Measurements from ENCODE around the gene GBX1. TPM values are rescaled to one million over a fixed set of nuclear protein-coding genes. Genes with fewer than 3 reads are reported as not detected.

GBX1 gene
- total RNA-seq (not detected), polyA plus RNA-seq (not detected)

DNA sequence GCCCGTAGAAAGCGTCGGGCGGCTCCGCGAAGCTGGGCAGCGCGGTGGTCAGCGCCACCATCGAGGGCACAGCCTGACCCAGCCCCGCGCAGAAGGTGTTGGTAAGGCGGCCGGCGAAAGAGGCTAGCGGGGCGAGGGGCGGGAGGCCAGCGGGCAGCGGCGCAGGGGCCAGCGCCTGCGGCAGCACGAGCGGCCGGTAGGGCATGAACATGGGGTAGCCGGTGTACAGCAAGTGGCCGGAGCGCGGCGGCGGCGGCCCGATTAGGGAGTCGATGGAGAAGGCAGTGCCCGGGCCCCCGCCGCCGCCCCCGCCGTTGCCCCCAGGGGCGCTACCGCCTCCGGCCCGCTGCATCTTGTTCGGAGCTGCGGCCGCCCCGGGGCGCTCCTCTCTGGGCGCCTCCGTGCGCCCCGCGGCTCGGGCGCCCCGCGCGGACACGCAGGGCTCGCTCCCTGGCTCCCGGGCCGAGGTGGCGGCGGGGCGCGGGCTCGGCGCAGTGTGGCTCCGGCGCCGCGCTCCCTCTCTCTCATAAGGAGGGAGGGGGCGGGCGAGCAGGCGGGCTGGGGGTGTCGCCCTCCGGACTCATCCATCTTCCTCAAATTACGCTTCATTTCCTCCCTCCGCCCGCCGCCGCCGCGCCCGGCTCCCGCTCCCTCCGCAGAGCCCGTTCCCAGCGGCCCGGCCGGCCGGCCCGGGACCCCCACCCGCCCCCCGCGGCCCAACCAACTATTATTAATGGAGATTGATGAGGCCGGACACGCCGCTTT lies at the start of gene GBX1:
Gene GBX1, minus strand, starts transcription at position 498 of the 765 bp plus-strand sequence. Its CDS starts 146 bp downstream, at position 352.
- no peak for DNase-seq (ENCODE audit: extremely low spot score)
- peak within 1 kb of the TSS; percentile 53 for H3K4me3 ChIP-seq (ENCODE audit: low read depth, low read length)
- no peaks in the 10 kb centered on the region for H3K36me3 ChIP-seq (ENCODE audit: insufficient read depth)
- H3K27ac ChIP-seq (ENCODE audit: low read depth): no peak within 1 kb of the TSS
- H3K4me1 ChIP-seq (ENCODE audit: insufficient read depth): no peaks in the 10 kb centered on the region
- under 1% methylated on average over 101 of the region's 101 CpGs for WGBS

DNA sequence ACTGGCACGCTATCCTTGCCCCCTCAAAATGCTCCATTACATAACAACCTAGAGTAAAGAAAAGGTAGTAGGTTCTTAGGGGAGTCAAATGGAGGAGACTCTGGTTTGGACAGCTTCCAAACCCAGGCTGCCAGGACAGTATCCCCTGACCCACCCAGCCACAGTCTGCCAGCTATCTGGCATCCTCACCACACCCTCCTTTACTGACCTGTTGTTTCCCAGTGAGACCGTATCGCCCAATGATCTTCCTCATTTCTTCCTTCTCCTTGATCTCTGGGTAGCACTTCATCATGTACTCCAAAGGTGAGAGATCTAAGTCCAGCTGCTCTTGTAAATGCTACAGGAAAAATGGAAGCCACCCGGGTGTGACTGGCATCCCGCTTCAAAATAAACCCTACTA lies 47.9 kb upstream of the GBX1 start:
- 95% methylated on average over 5 of the region's 5 CpGs for WGBS
- Histone ChIP-seq H3K36me3 (ENCODE audit: insufficient read depth) (peaks cover 2% of the 10 kb centered on the region), H3K27ac (ENCODE audit: low read depth) (no peak overlapping the region), H3K4me1 (ENCODE audit: insufficient read depth) (no peaks in the 10 kb centered on the region), H3K4me3 (ENCODE audit: low read depth, low read length) (no peak overlapping the region)
- DNase-seq (ENCODE audit: extremely low spot score): no peak

GRCh38 chr7:151213826-151214225 lies 46.3 kb upstream of the GBX1 start:
- Histone ChIP-seq H3K27ac (ENCODE audit: low read depth) (no peak overlapping the region), H3K4me1 (ENCODE audit: insufficient read depth) (no peaks in the 10 kb centered on the region), H3K36me3 (ENCODE audit: insufficient read depth) (peaks cover 2% of the 10 kb centered on the region), H3K4me3 (ENCODE audit: low read depth, low read length) (no peak overlapping the region)
- WGBS: 84% methylated on average over 3 of the region's 3 CpGs
- no peak for DNase-seq (ENCODE audit: extremely low spot score)

DNA sequence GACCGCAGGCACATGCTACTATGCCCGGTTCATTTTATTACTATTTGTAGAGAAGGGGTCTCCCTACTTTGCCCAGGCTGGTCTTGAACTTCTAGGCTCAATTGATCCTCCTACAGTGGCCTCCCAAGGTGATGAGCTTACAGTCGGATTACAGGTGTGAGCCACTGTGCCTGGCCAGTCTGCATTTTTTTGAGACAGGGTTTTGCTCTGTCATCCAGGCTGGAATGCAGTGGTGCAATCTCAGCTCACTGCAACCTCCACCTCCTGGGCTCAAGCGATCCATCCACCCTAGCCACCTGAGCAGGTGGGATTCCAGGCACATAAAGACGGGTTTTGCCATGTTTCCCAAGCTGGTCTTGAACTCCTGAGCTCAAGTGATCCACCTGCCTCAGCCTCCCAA lies 45.1 kb upstream of the GBX1 start:
- Histone ChIP-seq H3K4me3 (ENCODE audit: low read depth, low read length) (no peak overlapping the region), H3K27ac (ENCODE audit: low read depth) (no peak overlapping the region), H3K4me1 (ENCODE audit: insufficient read depth) (no peaks in the 10 kb centered on the region), H3K36me3 (ENCODE audit: insufficient read depth) (peaks cover 2% of the 10 kb centered on the region)
- WGBS: 85% methylated on average over 5 of the region's 5 CpGs
- no peak for DNase-seq (ENCODE audit: extremely low spot score)

GRCh38 chr7:151211155-151211772 lies 43.8 kb upstream of the GBX1 start:
- H3K4me1 ChIP-seq (ENCODE audit: insufficient read depth): no peaks in the 10 kb centered on the region
- 80% methylated on average over 3 of the region's 3 CpGs for WGBS
- H3K27ac ChIP-seq (ENCODE audit: low read depth): no peak overlapping the region
- H3K36me3 ChIP-seq (ENCODE audit: insufficient read depth): peaks cover 2% of the 10 kb centered on the region
- H3K4me3 ChIP-seq (ENCODE audit: low read depth, low read length): no peak overlapping the region
- no peak for DNase-seq (ENCODE audit: extremely low spot score)

DNA sequence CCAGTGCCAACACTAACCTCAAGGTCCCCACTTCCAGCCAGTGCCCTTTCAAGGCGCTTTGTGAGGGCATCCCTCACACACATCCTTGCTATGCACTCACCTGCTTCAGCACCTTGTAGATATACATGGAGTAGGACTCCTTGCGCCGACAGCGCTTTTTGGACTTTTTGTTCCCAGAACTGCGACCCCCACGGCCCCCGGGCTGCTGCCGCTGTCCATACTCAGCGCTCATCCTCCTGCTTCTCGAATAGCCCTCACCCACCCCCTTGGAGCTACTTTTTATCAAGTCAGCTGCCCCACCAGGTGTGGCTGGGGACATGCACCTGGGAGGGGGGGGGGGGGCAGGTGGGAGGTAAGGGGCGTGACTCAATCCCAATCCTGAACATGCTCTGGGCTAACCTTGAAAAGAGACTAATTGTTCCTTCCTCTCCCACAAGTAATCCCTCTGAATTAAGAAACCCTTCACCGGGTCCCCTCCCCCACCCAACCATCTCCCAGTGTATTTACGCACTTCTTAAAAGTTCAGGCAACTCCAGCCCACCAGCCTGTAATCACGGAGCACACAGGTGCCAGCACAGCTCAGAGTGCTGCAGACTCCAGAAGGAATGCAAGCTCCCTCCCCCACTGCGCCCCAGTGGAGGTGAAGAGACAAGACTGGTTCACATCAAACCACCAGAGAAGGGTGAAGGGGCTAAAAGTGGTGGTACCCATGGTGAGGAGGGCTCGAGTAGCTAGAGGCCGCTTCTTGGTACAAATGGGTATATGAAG lies 42.8 kb upstream of the GBX1 start, which contains the start of gene H2BK1:
Gene H2BK1, minus strand, starts transcription at position 402 of the 768 bp plus-strand sequence. Its CDS starts 170 bp downstream, at position 232.
- no peaks in the 10 kb centered on the region for H3K4me1 ChIP-seq (ENCODE audit: insufficient read depth)
- no peak for DNase-seq (ENCODE audit: extremely low spot score)
- no peak within 1 kb of the TSS for H3K4me3 ChIP-seq (ENCODE audit: low read depth, low read length)
- 82% methylated on average over 17 of the region's 17 CpGs for WGBS
- H3K27ac ChIP-seq (ENCODE audit: low read depth): no peak within 1 kb of the TSS
- no peaks in the 10 kb centered on the region for H3K36me3 ChIP-seq (ENCODE audit: insufficient read depth)

- Histone ChIP-seq H3K27ac (ENCODE audit: low read depth) (no peak overlapping the region), H3K4me3 (ENCODE audit: low read depth, low read length) (no peak overlapping the region), H3K4me1 (ENCODE audit: insufficient read depth) (no peaks in the 10 kb centered on the region), H3K36me3 (ENCODE audit: insufficient read depth) (no peaks in the 10 kb centered on the region)
- DNase-seq (ENCODE audit: extremely low spot score): no peak
- 80% methylated on average over 6 of the region's 6 CpGs for WGBS
Observed at GRCh38 chr7:151209588-151209987, 42.1 kb upstream of the GBX1 start.

GRCh38 chr7:151208253-151208862 lies 40.9 kb upstream of the GBX1 start:
- Histone ChIP-seq H3K27ac (ENCODE audit: low read depth) (no peak overlapping the region), H3K4me1 (ENCODE audit: insufficient read depth) (no peaks in the 10 kb centered on the region), H3K4me3 (ENCODE audit: low read depth, low read length) (no peak overlapping the region), H3K36me3 (ENCODE audit: insufficient read depth) (no peaks in the 10 kb centered on the region)
- no peak for DNase-seq (ENCODE audit: extremely low spot score)
- 65% methylated on average over 9 of the region's 9 CpGs for WGBS

- Histone ChIP-seq H3K4me1 (ENCODE audit: insufficient read depth) (no peaks in the 10 kb centered on the region), H3K4me3 (ENCODE audit: low read depth, low read length) (no peak overlapping the region), H3K36me3 (ENCODE audit: insufficient read depth) (no peaks in the 10 kb centered on the region), H3K27ac (ENCODE audit: low read depth) (no peak overlapping the region)
- 67% methylated on average over 12 of the region's 12 CpGs for WGBS
- DNase-seq (ENCODE audit: extremely low spot score): no peak
Observed at GRCh38 chr7:151207804-151208203, 40.3 kb upstream of the GBX1 start.

DNA sequence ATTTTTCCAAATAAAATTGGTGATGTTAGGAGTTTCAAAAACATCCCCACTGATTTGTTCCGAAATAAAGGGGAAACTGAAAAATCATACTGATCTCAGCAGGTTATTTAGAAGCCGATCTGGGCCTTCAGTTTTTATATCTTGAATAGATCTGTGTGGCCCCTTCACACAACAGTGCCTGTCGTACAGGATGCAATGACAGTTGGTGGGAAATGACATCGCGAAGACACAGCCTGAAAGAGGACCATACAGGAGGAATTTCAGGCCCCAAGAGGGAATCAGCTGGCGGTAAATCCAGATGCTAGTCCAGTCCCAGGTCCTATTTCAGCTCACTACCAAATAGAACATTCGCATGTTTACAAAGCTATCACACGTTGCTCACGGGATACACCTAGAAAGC lies 39.8 kb upstream of the GBX1 start:
- WGBS: 61% methylated on average over 9 of the region's 9 CpGs

DNA sequence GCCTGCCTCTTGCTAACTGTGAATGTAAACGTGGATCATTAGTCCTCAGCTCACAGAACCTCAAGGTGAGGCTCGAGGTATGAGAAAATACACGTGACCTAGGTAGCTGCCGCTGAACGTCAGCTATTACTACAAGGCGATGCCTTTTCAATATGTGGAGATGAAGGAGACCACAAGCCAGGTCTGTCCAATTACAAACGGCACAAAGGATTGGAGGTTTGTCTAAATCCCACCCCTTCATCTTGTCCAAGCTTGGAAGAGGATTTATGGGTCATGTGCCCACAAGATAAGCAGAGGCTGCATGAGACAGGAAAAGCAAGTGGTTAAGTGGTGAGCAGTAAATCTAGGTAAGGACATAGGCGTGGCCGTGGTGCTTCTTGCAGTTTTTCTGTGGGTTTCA lies 39.4 kb upstream of the GBX1 start:
- no peaks in the 10 kb centered on the region for H3K4me1 ChIP-seq (ENCODE audit: insufficient read depth)
- H3K36me3 ChIP-seq (ENCODE audit: insufficient read depth): no peaks in the 10 kb centered on the region
- WGBS: 48% methylated on average over 9 of the region's 9 CpGs
- H3K27ac ChIP-seq (ENCODE audit: low read depth): no peak overlapping the region
- DNase-seq (ENCODE audit: extremely low spot score): no peak
- no peak overlapping the region for H3K4me3 ChIP-seq (ENCODE audit: low read depth, low read length)

More for the DNA sequence above, 39.8 kb upstream of the GBX1 start:
- no peaks in the 10 kb centered on the region for H3K36me3 ChIP-seq (ENCODE audit: insufficient read depth)
- no peaks in the 10 kb centered on the region for H3K4me1 ChIP-seq (ENCODE audit: insufficient read depth)
- no peak for DNase-seq (ENCODE audit: extremely low spot score)
- H3K27ac ChIP-seq (ENCODE audit: low read depth): no peak overlapping the region
- no peak overlapping the region for H3K4me3 ChIP-seq (ENCODE audit: low read depth, low read length)

GRCh38 chr7:151205730-151206129 lies 38.2 kb upstream of the GBX1 start:
- H3K4me1 ChIP-seq (ENCODE audit: insufficient read depth): no peaks in the 10 kb centered on the region
- no peak overlapping the region for H3K4me3 ChIP-seq (ENCODE audit: low read depth, low read length)
- no peaks in the 10 kb centered on the region for H3K36me3 ChIP-seq (ENCODE audit: insufficient read depth)
- H3K27ac ChIP-seq (ENCODE audit: low read depth): no peak overlapping the region
- no peak for DNase-seq (ENCODE audit: extremely low spot score)
- WGBS: 71% methylated on average over 6 of the region's 6 CpGs

DNA sequence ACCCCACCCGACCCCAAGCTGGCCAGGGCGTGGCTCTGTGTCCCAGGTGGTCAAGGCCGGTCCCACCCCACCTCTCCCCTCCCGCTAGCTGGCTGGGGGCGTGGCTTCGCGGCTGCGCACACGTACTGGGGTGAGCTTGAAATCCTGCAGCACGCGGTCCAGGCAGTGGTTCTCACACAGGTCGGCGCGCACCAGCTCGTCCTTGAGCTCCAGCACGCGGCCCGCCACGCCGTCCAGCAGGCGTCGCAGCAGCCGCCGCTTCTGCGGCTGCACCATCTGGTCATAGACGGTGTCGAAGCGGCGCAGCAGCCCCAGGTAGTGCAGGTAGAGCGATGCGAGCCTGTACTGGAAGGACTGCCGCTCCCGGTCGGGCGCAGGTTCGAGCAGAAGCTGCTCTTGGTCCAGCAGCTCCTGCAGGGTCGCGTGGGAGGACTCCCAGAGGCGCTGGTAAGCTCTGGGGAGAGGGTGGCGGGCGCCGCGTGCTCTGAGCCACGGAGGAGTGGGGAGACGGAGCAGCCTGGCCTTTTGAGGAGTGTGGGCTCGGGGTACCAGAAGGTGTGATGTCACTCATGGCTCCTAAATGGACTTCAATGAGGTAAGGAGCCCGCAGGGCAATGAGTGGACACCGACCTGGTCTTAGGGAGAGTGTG lies 37.0 kb upstream of the GBX1 start:
- WGBS: 70% methylated on average over 48 of the region's 48 CpGs
- Histone ChIP-seq H3K27ac (ENCODE audit: low read depth) (no peak overlapping the region), H3K36me3 (ENCODE audit: insufficient read depth) (no peaks in the 10 kb centered on the region), H3K4me3 (ENCODE audit: low read depth, low read length) (no peak overlapping the region), H3K4me1 (ENCODE audit: insufficient read depth) (no peaks in the 10 kb centered on the region)
- DNase-seq (ENCODE audit: extremely low spot score): no peak

Data from urinary bladder (tissue), 4 donors.